Body of pancreas (tissue), 4 donors: ENCODE measurements around the gene HLF.

ENCODE experiments used
- CTCF ChIP-seq, 7 experiments: fragments of 450-650 bp in 4 of 7; fragments of 200-600 bp in 3 of 7; sonication (generic) in 3 of 7; IDR thresholded peaks; one replicate each; pipeline ENCODE4 v1.5.1; 2016 to 2019; ENCODE audit warnings: antibody characterized with exemption in 7 of 7
- POLR2A ChIP-seq, 3 donors: fragments of 450-650 bp; IDR thresholded peaks; one replicate each; pipeline ENCODE4 v1.6.1; 2016; ENCODE audit warnings: antibody characterized with exemption in 3 of 3, mild to moderate bottlenecking in 2 of 3

DNA sequence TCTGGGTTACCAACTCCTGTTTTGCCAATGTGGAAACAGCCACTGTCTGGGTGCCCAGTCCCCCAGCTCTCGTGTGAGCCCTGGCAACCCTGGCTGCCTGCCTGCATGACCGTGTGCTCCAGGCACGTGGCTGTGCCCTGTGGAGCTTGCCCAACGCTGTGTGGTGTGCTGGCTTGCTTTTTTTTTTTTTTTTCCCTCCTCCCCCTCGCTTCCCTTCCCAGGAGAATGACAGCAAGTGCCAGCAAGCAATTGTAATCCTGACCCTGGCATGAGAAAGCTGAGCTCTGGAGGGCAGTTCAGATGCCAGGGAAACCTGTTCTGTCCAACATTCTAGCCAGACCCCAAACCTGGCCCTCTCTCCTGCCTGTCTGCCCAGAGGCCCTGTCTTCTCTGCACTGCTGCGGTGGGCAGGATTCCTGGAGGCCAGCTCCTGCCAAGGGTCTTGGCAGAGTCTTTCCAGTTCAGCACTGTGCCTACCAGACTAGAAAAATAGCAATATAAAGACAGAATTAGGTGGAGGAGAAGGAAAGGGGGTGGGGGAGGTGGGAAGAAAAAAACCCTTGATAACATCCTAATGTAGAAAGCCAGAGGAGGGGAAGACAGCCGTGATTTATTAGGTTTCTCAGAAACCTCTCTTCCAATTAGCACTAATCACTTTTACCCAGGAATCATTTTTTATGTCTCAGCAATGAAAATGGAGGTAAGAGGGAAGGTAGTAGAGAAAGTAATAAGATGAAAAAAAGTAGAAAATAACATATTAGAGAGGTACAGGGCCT is 9.0 kb downstream of the HLF start:
- TF ChIP-seq POLR2A (IDR thresholded peaks at IDR 0.05): no peak
- TF ChIP-seq CTCF (IDR thresholded peaks at IDR 0.05): no peak
